Panc1 (cell line): ENCODE data around the gene NMUR1.

Experiments
- CTCF ChIP-seq: fragments of 450-650 bp; IDR thresholded peaks from 2 replicates; pipeline ENCODE4 v1.5.1; 2017; ENCODE audit warnings: mild to moderate bottlenecking
- POLR2AphosphoS5 ChIP-seq: IDR thresholded peaks from 2 replicates; pipeline ENCODE4 v1.6.1; 2012; ENCODE audit warnings: mild to moderate bottlenecking, low read depth, low read length, moderate library complexity
- REST ChIP-seq, 2 experiments: IDR thresholded peaks; 2 replicates each; pipeline ENCODE4 v1.6.1; 2011 to 2012; ENCODE audit warnings: low read depth in 2 of 2, control low read depth in 1 of 2, low read length in 1 of 2, mild to moderate bottlenecking in 1 of 2, moderate library complexity in 1 of 2; ENCODE audit not compliant: insufficient read depth in 1 of 2
- TCF7L2 ChIP-seq: IDR thresholded peaks from 2 replicates; pipeline ENCODE4 v1.6.1; 2011; ENCODE audit warnings: mild to moderate bottlenecking, low read depth, low read length, inconsistent platforms

- TF ChIP-seq CTCF (no peak; the same call in 1 of the 2 replicates), REST (IDR thresholded peaks at IDR 0.05; ENCODE audit: insufficient read depth in 1 of 2, low read depth in 2 of 2, low read length in 1 of 2) (no peak), POLR2AphosphoS5 (no peak), TCF7L2 (no peak)
Observed at GRCh38 chr2:231483398-231484329, 46.6 kb downstream of the NMUR1 start.
